Chondrocyte (in vitro differentiated cells): ENCODE results near the gene NFKBIZ. TPM values are rescaled to one million over a fixed set of nuclear protein-coding genes. Genes with fewer than 3 reads are reported as not detected.
"Not testable (repeated sequence)": the region's sequence is repeated elsewhere in the genome, so short reads cannot be mapped to it uniquely, and the experiment has no call there.

Source experiments
- DNase-seq: peaks from one replicate; pipeline ENCODE4 v3.0.0; 2021; ENCODE audit warnings: mixed read lengths, low spot score
- H3K27ac Mint-ChIP-seq: one replicate; pipeline ENCODE4 v1.8.0; 2021; ENCODE audit warnings: mild to moderate bottlenecking, moderate library complexity, mixed read lengths; ENCODE audit not compliant: unreplicated experiment
- H3K27me3 Mint-ChIP-seq: 2 replicates; pipeline ENCODE4 v1.8.0; 2021; ENCODE audit warnings: low read depth, mixed read lengths
- H3K36me3 Mint-ChIP-seq: 2 replicates; pipeline ENCODE4 v1.8.0; 2021; ENCODE audit warnings: low read depth, mixed read lengths
- H3K4me1 Mint-ChIP-seq: 2 replicates; pipeline ENCODE4 v1.8.0; 2021; ENCODE audit warnings: low read depth, mild to moderate bottlenecking, mixed read lengths
- H3K4me3 Mint-ChIP-seq: one replicate; pipeline ENCODE4 v1.8.0; 2021; ENCODE audit warnings: mild to moderate bottlenecking, moderate library complexity, mixed read lengths; ENCODE audit not compliant: unreplicated experiment
- H3K9me3 Mint-ChIP-seq: 2 replicates; pipeline ENCODE4 v1.8.0; 2021; ENCODE audit warnings: low read depth, mixed read lengths
- total RNA-seq: library from RNA; stranded (reverse); gene quantifications from 3 replicates; pipeline ENCODE4 v1.2.1, GENCODE V29; 2021
- TF ChIP-seq, protein P1 (sequence below): fragments of 200-600 bp; sonication (generic); IDR thresholded peaks from 2 replicates; pipeline ENCODE4 v1.5.0; 2021; ENCODE audit warnings: antibody characterized with exemption, mild to moderate bottlenecking, moderate library complexity

Gene NFKBIZ
- total RNA-seq, 1 donor from 2014 or later = 18.9 TPM

DNA sequence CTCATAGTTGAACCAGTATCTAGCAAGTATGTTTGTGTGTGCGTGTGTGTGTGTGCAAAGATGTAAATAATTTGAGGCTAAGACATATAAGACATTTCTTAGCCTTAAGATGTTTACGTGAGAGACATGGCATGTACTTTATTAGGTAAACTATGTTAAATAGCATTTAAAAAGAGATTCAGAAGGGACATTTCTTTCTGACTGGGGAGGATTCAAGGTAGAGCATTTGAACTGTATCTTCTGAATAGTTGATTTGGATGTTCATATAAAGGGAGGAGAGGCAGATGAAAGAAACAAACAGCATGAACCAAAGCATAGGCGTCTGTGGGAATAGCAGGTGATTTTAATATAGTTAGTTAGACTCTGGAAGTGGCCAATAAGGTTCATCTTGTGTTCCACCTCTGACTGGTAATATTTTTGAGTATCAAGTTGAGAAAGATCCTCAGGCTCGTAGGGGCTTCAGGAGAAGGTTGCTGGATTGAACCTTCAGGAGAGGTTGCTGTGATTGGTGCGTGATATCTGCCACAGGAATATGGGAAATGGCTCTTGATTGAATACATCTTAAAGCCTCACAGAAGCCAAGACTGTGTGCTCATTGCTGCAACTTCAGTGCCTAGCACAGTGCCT, 12.6 kb downstream of the NFKBIZ start:
- DNase-seq = no peak
- H3K27me3 Mint-ChIP-seq = no peaks in the 10 kb centered on the region
- TF ChIP-seq, protein P1, sequence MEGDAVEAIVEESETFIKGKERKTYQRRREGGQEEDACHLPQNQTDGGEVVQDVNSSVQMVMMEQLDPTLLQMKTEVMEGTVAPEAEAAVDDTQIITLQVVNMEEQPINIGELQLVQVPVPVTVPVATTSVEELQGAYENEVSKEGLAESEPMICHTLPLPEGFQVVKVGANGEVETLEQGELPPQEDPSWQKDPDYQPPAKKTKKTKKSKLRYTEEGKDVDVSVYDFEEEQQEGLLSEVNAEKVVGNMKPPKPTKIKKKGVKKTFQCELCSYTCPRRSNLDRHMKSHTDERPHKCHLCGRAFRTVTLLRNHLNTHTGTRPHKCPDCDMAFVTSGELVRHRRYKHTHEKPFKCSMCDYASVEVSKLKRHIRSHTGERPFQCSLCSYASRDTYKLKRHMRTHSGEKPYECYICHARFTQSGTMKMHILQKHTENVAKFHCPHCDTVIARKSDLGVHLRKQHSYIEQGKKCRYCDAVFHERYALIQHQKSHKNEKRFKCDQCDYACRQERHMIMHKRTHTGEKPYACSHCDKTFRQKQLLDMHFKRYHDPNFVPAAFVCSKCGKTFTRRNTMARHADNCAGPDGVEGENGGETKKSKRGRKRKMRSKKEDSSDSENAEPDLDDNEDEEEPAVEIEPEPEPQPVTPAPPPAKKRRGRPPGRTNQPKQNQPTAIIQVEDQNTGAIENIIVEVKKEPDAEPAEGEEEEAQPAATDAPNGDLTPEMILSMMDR = no peak
- H3K4me3 Mint-ChIP-seq = no peak overlapping the region
- no peak overlapping the region for H3K27ac Mint-ChIP-seq
- peaks cover 8% of the 10 kb centered on the region for H3K4me1 Mint-ChIP-seq
- H3K36me3 Mint-ChIP-seq = peaks cover 33% of the 10 kb centered on the region
- H3K9me3 Mint-ChIP-seq = no peaks in the 10 kb centered on the region

DNA sequence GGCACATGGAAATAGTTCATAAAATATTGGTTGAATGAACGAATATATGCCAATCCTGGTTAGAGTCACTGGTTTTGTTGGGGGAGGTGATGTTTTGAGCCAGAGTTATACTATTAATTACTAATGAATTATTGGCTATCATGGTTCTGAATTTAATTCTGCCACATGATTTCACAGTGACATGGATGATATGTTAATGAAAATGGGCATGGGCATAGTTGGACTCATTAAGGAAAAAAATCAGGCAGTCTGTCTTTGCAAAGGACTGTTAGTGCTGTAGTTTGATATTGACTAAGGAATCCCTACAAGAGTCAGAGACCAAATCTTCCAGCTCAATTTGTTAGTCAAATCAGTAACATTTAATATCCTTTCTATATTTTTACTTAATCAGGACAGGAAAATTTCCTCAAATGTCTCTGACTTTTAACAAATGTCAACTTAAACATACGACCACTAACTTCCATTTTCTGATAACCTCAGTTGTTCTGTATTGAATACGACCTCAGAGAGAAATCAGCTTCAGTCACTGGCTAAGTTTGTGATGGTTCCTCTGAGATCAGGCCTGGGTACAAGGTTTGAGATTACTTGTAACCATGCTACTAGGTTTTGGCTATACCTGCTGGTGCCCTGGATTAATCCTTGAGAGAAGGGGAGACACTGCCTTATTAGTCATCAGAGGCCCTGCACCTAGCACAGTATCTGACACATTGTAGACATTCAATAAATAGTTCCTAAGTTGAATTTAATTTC, 13.3 kb downstream of the NFKBIZ start:
- Mint-ChIP-seq H3K27ac (no peak overlapping the region), H3K4me1 (peaks cover 4% of the 10 kb centered on the region), H3K36me3 (peaks cover 26% of the 10 kb centered on the region), H3K9me3 (no peaks in the 10 kb centered on the region), H3K4me3 (no peak overlapping the region), H3K27me3 (no peaks in the 10 kb centered on the region)
- no peak for DNase-seq
- TF ChIP-seq, protein P1 = no peak

DNA sequence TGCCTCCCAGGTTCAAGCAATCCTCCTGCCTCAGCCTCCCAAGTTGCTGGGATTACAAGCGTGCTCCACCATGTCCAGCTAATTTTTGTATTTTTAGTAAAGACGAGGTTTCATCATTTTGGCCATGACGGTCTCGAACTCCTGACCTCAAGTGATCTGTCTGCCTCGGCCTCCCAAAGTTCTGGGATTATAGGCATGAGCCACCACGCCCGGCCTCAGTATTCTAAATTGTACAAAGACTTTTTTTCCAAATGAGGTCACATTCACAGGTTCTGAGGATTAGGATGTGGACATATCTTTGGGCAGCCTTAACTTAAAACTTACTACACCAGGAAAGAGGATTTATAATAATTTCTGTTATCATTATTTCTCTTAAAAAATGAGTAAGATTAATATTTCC, 15.6 kb downstream of the NFKBIZ start:
- not testable (repeated sequence) for H3K4me3 Mint-ChIP-seq, H3K9me3 Mint-ChIP-seq, H3K4me1 Mint-ChIP-seq, H3K27ac Mint-ChIP-seq, DNase-seq, H3K27me3 Mint-ChIP-seq, H3K36me3 Mint-ChIP-seq

DNA sequence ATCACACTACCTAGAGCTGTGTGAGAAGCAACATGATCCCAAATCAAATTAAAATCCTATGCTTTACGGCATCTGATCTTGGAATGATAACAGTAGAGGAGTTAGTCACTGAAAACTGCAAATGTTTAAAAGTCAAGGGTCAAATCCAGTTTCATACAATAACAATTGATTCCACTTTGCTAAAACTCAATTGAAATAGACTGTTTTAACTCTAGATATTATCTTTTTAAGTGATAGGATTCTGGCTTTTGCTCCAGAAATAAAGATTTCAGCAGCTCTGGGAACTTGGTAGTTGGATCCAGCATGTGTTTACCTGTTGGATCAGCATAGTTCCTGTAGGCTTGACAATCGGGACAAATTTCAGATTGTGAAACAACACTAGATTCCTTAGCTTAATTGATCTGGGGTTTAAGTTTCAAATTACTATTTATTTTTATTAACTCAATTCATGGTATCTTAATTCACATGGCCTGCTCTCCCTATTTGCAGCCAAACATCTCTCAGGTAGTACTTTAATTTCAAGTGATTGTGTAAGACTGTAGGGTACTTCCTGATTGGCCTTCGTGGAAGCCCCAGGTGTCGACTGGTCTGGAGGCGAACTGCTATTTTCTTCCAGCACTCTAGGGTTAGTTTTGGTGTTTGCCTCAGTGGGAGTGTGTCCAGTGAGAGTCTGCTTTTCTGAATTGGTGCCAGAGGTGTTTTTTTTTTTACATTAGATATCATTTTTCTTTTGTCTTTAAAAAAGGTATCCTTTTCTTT, 16.6 kb downstream of the NFKBIZ start:
- H3K9me3 Mint-ChIP-seq = no peaks in the 10 kb centered on the region
- H3K36me3 Mint-ChIP-seq = peaks cover 6% of the 10 kb centered on the region
- no peaks in the 10 kb centered on the region for H3K27me3 Mint-ChIP-seq
- H3K27ac Mint-ChIP-seq = no peak overlapping the region
- TF ChIP-seq, protein P1 = no peak
- no peak overlapping the region for H3K4me3 Mint-ChIP-seq
- H3K4me1 Mint-ChIP-seq = peaks cover 9% of the 10 kb centered on the region
- no peak for DNase-seq

DNA sequence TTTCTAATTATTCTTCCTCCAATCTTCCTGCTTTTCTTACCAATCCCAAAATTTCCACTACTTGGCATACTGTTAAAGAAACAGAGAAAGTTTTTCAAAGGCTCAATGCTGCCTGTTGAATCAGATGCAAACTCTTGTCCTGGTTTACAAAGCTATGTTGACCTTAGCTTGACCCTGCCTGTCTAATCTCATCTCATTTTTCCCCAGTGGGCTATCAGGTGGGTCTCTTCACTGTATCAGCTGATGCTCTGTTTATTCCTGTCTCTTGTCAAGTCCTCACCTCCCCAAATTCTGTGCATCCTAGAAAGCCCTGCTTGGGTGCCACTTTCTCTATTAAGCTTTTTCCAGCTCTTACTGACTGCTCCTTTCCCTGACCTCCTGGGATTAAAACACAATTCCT, 18.2 kb downstream of the NFKBIZ start:
- TF ChIP-seq, protein P1 = no peak
- Mint-ChIP-seq H3K27ac (no peak overlapping the region), H3K9me3 (no peaks in the 10 kb centered on the region), H3K36me3 (no peaks in the 10 kb centered on the region), H3K27me3 (no peaks in the 10 kb centered on the region), H3K4me3 (no peak overlapping the region), H3K4me1 (peaks cover 9% of the 10 kb centered on the region)
- no peak for DNase-seq
